ENCODE results near the gene ARSA.

- TF ChIP-seq CTCF (conservative IDR thresholded peaks at IDR 0.05; ENCODE audit: low read length), result no peak
- no peak for TF ChIP-seq EZH2phosphoT487 (IDR thresholded peaks at IDR 0.05; ENCODE audit: borderline replicate concordance, low read depth, low read length)
Measured at GRCh38 chr22:50583294-50583861, 44.6 kb downstream of the ARSA start.
